GM12878 (cell line): ENCODE data around the gene SIKE1. TPM values are rescaled to one million over a fixed set of nuclear protein-coding genes. Genes with fewer than 3 reads are reported as not detected.

Source experiments
- ATF2 ChIP-seq: IDR thresholded peaks from 2 replicates; pipeline ENCODE4 v1.6.1; 2012; ENCODE audit warnings: low read length, inconsistent platforms
- CBFB ChIP-seq: IDR thresholded peaks from 2 replicates; pipeline ENCODE4 v1.6.1; 2016; ENCODE audit warnings: antibody characterized with exemption, low read depth
- CHD2 ChIP-seq: IDR thresholded peaks from 2 replicates; pipeline ENCODE4 v1.6.1; 2011; ENCODE audit warnings: low read depth, low read length, improper control_type of control experiment, borderline replicate concordance
- GABPA ChIP-seq: IDR thresholded peaks from 2 replicates; pipeline ENCODE4 v1.6.1; 2014; ENCODE audit warnings: antibody characterized with exemption, low read depth, mild to moderate bottlenecking, inconsistent platforms
- IKZF2 ChIP-seq, 2 experiments: fragments of 450-650 bp; IDR thresholded peaks; 2 replicates each; pipeline ENCODE4 v1.6.1; 2017; ENCODE audit warnings: mild to moderate bottlenecking in 2 of 2, moderate library complexity in 2 of 2
- NFXL1 ChIP-seq: fragments of 450-650 bp; IDR thresholded peaks from 2 replicates; pipeline ENCODE4 v1.6.1; 2017; ENCODE audit warnings: antibody characterized with exemption, mild to moderate bottlenecking, borderline replicate concordance
- PRDM15 ChIP-seq: fragments of 450-650 bp; formaldehyde crosslinking; IDR thresholded peaks from 2 replicates; pipeline ENCODE4 v1.4.0; 2020; ENCODE audit warnings: mild to moderate bottlenecking, moderate library complexity
- RAD21 ChIP-seq: IDR thresholded peaks from 2 replicates; pipeline ENCODE4 v1.6.1; 2011; ENCODE audit warnings: mild to moderate bottlenecking, low read depth, low read length, moderate library complexity; ENCODE audit not compliant: insufficient read depth
- RCOR1 ChIP-seq: conservative IDR thresholded peaks from 2 replicates; pipeline ENCODE4 v1.6.1; 2012; ENCODE audit warnings: low read depth, low read length, improper control_type of control experiment
- SIN3A ChIP-seq: IDR thresholded peaks from 2 replicates; pipeline ENCODE4 v1.6.1; 2012; ENCODE audit warnings: low read depth, low read length, improper control_type of control experiment
- TAF1 ChIP-seq: IDR thresholded peaks from 2 replicates; pipeline ENCODE4 v1.6.1; 2011; ENCODE audit warnings: mild to moderate bottlenecking, low read depth, low read length, borderline replicate concordance
- ZBTB4 ChIP-seq: fragments of 450-650 bp; formaldehyde crosslinking; IDR thresholded peaks from 2 replicates; pipeline ENCODE4 v1.4.0; 2022; ENCODE audit warnings: mild to moderate bottlenecking, moderate library complexity
- ZNF207 ChIP-seq: fragments of 450-650 bp; IDR thresholded peaks from 2 replicates; pipeline ENCODE4 v1.6.1; 2014; ENCODE audit warnings: antibody characterized with exemption, mild to moderate bottlenecking, borderline replicate concordance
- polyA plus RNA-seq, 11 experiments: library from polyadenylated mRNA; depleted of rRNA in 4 of 11; unstranded in 6 of 11; stranded (reverse) in 5 of 11; fragments of >200 nt; fragmentation: Nextera tagmentation in 4 of 11; fragmentation: Illumina TruSeq in 1 of 11; extraction: Ambion mirVana in 4 of 11; extraction: Trizol in 1 of 11; gene quantifications; 1 replicate in 1 of 11; 2 replicates in 10 of 11; pipeline versions ENCODE4 v1.2.1 to v1.2.3, GENCODE V29; 2011 to 2016; ENCODE audit warnings: inconsistent platforms in 2 of 11, missing spikeins in 2 of 11, low read depth in 1 of 11
- total RNA-seq, 4 experiments: library from RNA; depleted of rRNA in 3 of 4; stranded (reverse); fragments of >200 nt in 3 of 4; fragmentation: Illumina TruSeq in 1 of 4; extraction: Trizol in 1 of 4; gene quantifications; 2 replicates each; pipeline versions ENCODE4 v1.2.1 to v1.2.3, GENCODE V29; 2013 to 2021
- TF ChIP-seq, protein P1 (sequence below): IDR thresholded peaks from 2 replicates; pipeline ENCODE4 v1.6.1; 2011; ENCODE audit warnings: mild to moderate bottlenecking, low read depth, low read length, moderate library complexity; ENCODE audit not compliant: insufficient replicate concordance
- TF ChIP-seq, protein P2 (sequence below): fragments of 150-350 bp; IDR thresholded peaks from 2 replicates; pipeline ENCODE4 v1.6.1; 2014; ENCODE audit warnings: mild to moderate bottlenecking, low read depth, low read length
- TF ChIP-seq, protein P3 (sequence below): fragments of 450-650 bp; IDR thresholded peaks from 2 replicates; pipeline ENCODE4 v1.6.1; 2016; ENCODE audit warnings: mild to moderate bottlenecking

SIKE1 gene
- total and polyA plus RNA-seq, 10 of the 15 experiments (the other 5 are each of a cell fraction or from before 2014, with no cell fraction given), result 10.4 to 67.0 (median 45.5) TPM

- TF ChIP-seq PRDM15 (CRISPR knock-in tag) (no peak), RAD21 (peak; percentile 42), TAF1 (peak; percentile 98), NFXL1 (no peak), GABPA (no peak), RCOR1 (0 out of 2 replicates have a peak, but pooled peaks have one; percentile 83), CBFB (peak; percentile 87), ZBTB4 (CRISPR knock-in tag) (peak; percentile 46; the same call in 1 of the 2 replicates), ZNF207 (peak; percentile 97), CHD2 (peak; percentile 99), ATF2 (peak; percentile 54; the same call in 1 of the 2 replicates), IKZF2 (IDR thresholded peaks at IDR 0.05) (no peak), SIN3A (peak; percentile 45; the same call in 1 of the 2 replicates)
- TF ChIP-seq, protein P1, sequence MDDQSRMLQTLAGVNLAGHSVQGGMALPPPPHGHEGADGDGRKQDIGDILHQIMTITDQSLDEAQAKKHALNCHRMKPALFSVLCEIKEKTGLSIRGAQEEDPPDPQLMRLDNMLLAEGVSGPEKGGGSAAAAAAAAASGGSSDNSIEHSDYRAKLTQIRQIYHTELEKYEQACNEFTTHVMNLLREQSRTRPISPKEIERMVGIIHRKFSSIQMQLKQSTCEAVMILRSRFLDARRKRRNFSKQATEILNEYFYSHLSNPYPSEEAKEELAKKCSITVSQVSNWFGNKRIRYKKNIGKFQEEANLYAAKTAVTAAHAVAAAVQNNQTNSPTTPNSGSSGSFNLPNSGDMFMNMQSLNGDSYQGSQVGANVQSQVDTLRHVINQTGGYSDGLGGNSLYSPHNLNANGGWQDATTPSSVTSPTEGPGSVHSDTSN, result no peak
- TF ChIP-seq, protein P2, sequence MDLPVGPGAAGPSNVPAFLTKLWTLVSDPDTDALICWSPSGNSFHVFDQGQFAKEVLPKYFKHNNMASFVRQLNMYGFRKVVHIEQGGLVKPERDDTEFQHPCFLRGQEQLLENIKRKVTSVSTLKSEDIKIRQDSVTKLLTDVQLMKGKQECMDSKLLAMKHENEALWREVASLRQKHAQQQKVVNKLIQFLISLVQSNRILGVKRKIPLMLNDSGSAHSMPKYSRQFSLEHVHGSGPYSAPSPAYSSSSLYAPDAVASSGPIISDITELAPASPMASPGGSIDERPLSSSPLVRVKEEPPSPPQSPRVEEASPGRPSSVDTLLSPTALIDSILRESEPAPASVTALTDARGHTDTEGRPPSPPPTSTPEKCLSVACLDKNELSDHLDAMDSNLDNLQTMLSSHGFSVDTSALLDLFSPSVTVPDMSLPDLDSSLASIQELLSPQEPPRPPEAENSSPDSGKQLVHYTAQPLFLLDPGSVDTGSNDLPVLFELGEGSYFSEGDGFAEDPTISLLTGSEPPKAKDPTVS, result no peak
- TF ChIP-seq, protein P3, sequence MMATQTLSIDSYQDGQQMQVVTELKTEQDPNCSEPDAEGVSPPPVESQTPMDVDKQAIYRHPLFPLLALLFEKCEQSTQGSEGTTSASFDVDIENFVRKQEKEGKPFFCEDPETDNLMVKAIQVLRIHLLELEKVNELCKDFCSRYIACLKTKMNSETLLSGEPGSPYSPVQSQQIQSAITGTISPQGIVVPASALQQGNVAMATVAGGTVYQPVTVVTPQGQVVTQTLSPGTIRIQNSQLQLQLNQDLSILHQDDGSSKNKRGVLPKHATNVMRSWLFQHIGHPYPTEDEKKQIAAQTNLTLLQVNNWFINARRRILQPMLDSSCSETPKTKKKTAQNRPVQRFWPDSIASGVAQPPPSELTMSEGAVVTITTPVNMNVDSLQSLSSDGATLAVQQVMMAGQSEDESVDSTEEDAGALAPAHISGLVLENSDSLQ, result no peak
Measured at GRCh38 chr1:114757455-114758255, 22.8 kb downstream of the SIKE1 start, which contains the start of gene CSDE1 (continued).
